Measurements from ENCODE around the gene SYNJ2.

DNA sequence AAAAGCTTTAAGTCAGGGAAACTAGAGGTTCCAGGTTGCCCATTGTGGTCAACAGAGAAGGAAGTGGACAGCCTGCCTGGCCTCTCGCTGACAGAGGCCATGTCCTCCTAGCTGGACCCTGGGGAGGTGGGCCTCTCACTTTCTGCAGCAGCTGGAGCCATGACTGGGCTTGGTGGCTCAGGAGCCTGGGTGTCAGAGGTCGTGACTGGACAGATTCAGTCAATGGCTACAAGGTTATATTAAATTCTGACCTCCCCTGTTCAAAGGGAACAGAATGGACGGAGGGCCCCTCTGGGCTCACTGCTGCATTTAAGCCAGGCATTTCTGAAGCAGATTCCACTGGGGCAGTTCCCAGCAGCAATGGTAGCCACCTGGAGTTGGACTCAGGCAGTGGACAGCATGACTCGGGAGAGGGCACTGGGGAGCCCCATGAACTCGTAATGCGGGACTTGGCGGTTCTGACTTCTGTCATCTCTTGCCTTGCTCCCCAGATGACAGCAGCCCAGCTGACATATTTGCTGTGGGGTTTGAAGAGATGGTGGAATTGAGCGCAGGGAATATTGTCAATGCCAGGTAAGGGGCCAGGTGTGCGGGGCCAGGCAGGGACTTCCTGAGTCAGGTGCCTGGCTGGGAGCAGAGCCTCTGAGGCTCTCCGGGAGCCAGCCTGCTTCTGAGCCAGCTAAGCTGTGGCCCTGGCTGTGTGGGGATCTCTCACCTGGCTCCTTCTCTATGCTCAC, 86.7 kb downstream of the SYNJ2 start:
- TF ChIP-seq POLR2A (IDR thresholded peaks at IDR 0.05), result no peak
- TF ChIP-seq, protein P1, sequence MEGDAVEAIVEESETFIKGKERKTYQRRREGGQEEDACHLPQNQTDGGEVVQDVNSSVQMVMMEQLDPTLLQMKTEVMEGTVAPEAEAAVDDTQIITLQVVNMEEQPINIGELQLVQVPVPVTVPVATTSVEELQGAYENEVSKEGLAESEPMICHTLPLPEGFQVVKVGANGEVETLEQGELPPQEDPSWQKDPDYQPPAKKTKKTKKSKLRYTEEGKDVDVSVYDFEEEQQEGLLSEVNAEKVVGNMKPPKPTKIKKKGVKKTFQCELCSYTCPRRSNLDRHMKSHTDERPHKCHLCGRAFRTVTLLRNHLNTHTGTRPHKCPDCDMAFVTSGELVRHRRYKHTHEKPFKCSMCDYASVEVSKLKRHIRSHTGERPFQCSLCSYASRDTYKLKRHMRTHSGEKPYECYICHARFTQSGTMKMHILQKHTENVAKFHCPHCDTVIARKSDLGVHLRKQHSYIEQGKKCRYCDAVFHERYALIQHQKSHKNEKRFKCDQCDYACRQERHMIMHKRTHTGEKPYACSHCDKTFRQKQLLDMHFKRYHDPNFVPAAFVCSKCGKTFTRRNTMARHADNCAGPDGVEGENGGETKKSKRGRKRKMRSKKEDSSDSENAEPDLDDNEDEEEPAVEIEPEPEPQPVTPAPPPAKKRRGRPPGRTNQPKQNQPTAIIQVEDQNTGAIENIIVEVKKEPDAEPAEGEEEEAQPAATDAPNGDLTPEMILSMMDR (IDR thresholded peaks at IDR 0.05), result no peak
